ENCODE measurements around the gene CACNG4. TPM values are rescaled to one million over a fixed set of nuclear protein-coding genes. Genes with fewer than 3 reads are reported as not detected.
"Not testable (repeated sequence)": the region's sequence is repeated elsewhere in the genome, so short reads cannot be mapped to it uniquely, and the experiment has no call there.

Gene CACNG4
- total and polyA plus RNA-seq, 4 experiments from 2014 or later, result not detected

DNA sequence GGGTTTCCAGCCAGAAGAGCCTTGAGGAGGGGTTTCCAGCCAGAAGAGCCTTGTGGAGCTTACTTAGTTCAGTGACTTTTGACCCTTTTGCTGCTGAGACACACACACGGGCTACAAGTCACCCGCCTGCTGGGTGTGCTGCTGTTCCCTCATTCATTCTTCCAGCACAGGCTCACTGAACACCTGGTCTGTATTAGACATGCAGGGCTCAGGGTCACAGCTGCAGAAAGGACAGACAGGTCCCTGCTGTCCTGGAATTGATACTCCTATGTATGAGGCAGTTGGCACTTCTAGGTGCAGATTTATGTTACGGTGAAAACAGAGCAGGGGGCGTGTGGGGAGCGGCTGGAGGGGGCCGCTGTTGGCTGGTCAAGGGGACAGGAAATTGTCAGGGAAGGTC, 6.8 kb downstream of the CACNG4 start:
- Histone ChIP-seq H3K4me3 (ENCODE audit: low read length in 2 of 2) (no peak overlapping the region), H3K36me3 (ENCODE audit: insufficient read depth, low read length) (no peaks in the 10 kb centered on the region), H3K27me3 (ENCODE audit: insufficient read depth, low read length) (peaks cover 5% of the 10 kb centered on the region), H3K4me1 (ENCODE audit: insufficient read depth, low read length) (peaks cover 2% of the 10 kb centered on the region), H3K9me3 (ENCODE audit: control insufficient read depth in 1 of 2, low read length in 2 of 2) (no peaks in the 10 kb centered on the region), H3K27ac (ENCODE audit: low read depth, low read length) (no peak overlapping the region)
- Mint-ChIP-seq H3K9me3 (no peaks in the 10 kb centered on the region), H3K36me3 (no peaks in the 10 kb centered on the region), H3K4me1 (peaks cover under 1 to 15% (median 6%) of the 10 kb centered on the region in 4 donors), H3K27me3 (peaks cover 29 to 53% of the 10 kb centered on the region in 2 donors), H3K27ac (peak overlapping the region in 1 of 7 donors; percentile 60), H3K4me3 (no peak overlapping the region)
- no peak for DNase-seq
- CTCF ChIA-PET (ENCODE audit: partially characterized antibody), result no interaction called here
- POLR2A ChIA-PET (ENCODE audit: partially characterized antibody), result no interaction called here
- intact Hi-C loops (cut with micrococcal nuclease), result no loop called here

DNA sequence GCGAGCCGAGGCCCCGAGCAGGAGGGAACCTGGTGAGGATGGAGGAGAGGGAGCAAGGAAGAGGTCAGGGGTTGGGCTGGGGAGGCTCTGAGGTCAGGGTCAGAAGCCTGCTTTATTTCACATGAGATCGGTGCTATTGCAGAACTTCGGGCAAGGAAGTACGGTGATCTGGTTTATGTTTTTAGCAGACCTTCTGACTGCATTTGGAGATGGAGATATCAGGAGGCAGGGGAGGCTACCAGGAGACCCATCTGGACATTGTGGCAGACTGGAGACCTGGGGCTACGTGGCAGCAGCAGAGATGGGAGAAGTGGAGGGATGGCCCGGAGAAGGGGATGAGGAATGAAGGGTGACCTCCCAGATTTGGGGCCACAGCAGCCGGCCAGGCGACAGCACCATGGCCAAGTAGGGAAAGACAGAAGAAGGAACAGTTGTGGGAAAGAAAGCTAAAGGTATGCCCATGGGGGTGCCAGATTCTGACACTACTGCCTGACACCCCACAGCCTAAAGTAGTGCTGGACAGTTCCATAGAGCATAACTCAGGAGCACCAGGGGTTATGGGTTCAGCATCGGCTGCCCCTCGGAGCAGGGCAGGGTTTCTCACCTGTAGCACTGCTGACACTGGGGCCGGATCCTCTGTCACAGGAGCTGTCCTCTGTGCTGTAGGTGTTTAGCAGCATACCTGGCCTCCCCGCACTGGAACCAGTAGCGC, 7.4 kb downstream of the CACNG4 start:
- no peaks in the 10 kb centered on the region for H3K36me3 ChIP-seq (ENCODE audit: insufficient read depth, low read length)
- Mint-ChIP-seq H3K4me1 (peaks cover 0 to 8% (median under 1%) of the 10 kb centered on the region in 4 donors), H3K27me3 (peaks cover 27 to 51% of the 10 kb centered on the region in 2 donors), H3K36me3 (no peaks in the 10 kb centered on the region), H3K27ac (no peak overlapping the region), H3K9me3 (peaks cover 0 to under 1% (median 0%) of the 10 kb centered on the region in 8 donors), H3K4me3 (no peak overlapping the region)
- H3K4me3 ChIP-seq (ENCODE audit: low read length in 2 of 2), result no peak overlapping the region
- peaks cover 5% of the 10 kb centered on the region for H3K27me3 ChIP-seq (ENCODE audit: insufficient read depth, low read length)
- CTCF ChIA-PET (ENCODE audit: partially characterized antibody), result no interaction called here
- no peaks in the 10 kb centered on the region for H3K4me1 ChIP-seq (ENCODE audit: insufficient read depth, low read length)
- no peak for DNase-seq
- POLR2A ChIA-PET (ENCODE audit: partially characterized antibody), result no interaction called here
- no peak overlapping the region for H3K27ac ChIP-seq (ENCODE audit: low read depth, low read length)
- H3K9me3 ChIP-seq (ENCODE audit: control insufficient read depth in 1 of 2, low read length in 2 of 2), result no peaks in the 10 kb centered on the region
- intact Hi-C loops (cut with micrococcal nuclease), result no loop called here

DNA sequence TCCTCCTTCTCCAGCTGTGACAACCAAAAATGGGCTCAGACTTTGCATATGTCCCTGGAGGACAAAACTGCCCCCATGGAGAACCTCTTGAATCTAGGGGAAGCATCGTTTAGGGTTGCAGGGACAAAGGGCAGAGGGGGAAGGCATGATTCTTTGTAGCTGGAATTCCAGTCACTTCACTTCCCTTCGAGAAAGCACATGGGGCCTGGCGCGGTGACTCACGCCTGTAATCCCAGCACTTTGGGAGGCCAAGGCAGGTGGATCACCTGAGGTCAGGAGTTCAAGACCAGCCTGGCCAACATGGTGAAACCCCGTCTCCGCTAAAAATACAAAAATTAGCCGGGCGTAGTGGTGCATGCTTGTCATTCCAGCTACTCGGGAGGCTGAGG, 7.9 kb downstream of the CACNG4 start:
- H3K36me3 Mint-ChIP-seq; H3K27ac ChIP-seq (ENCODE audit: low read depth, low read length); H3K4me3 Mint-ChIP-seq; H3K27me3 ChIP-seq (ENCODE audit: insufficient read depth, low read length); H3K4me3 ChIP-seq (ENCODE audit: low read length in 2 of 2); DNase-seq; H3K4me1 Mint-ChIP-seq; H3K4me1 ChIP-seq (ENCODE audit: insufficient read depth, low read length); POLR2A ChIA-PET (ENCODE audit: partially characterized antibody); H3K27ac Mint-ChIP-seq; intact Hi-C loops (cut with micrococcal nuclease); H3K9me3 ChIP-seq (ENCODE audit: control insufficient read depth in 1 of 2, low read length in 2 of 2); CTCF ChIA-PET (ENCODE audit: partially characterized antibody); H3K36me3 ChIP-seq (ENCODE audit: insufficient read depth, low read length); H3K9me3 Mint-ChIP-seq: not testable (repeated sequence)
- peaks cover 26 to 52% of the 10 kb centered on the region in 2 donors for H3K27me3 Mint-ChIP-seq

DNA sequence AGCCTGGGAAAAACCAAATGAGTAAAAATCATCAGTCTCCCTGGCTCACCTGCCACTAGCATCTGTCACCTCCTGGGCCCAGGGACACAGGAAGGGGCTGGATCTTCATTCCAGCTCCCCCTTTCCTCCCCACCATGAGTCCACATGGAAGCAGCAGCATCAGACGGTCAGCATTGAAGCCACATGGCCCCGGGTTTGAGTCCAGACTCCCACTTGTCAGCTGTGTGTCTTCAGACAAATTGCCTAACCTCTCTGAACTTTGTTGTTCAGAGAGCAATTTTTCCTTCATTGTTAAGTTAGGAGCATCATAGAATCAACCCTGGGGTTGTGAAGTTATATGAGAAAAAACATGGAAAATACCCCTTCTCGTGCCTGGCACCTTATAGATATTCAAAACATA, 10.7 kb downstream of the CACNG4 start:
- no peaks in the 10 kb centered on the region for H3K36me3 Mint-ChIP-seq
- Histone ChIP-seq H3K9me3 (ENCODE audit: control insufficient read depth in 1 of 2, low read length in 2 of 2) (no peaks in the 10 kb centered on the region), H3K4me1 (ENCODE audit: insufficient read depth, low read length) (no peaks in the 10 kb centered on the region), H3K4me3 (ENCODE audit: low read length in 2 of 2) (no peak overlapping the region), H3K36me3 (ENCODE audit: insufficient read depth, low read length) (no peaks in the 10 kb centered on the region), H3K27ac (ENCODE audit: low read depth, low read length) (no peak overlapping the region), H3K27me3 (ENCODE audit: insufficient read depth, low read length) (no peaks in the 10 kb centered on the region)
- ChIA-PET POLR2A (ENCODE audit: partially characterized antibody) (no interaction called here), CTCF (ENCODE audit: partially characterized antibody) (no interaction called here)
- H3K4me1 Mint-ChIP-seq, result peaks cover 0 to 3% (median 0%) of the 10 kb centered on the region in 4 donors
- intact Hi-C loops (cut with micrococcal nuclease), result no loop called here
- H3K4me3 Mint-ChIP-seq, result no peak overlapping the region
- no peak overlapping the region for H3K27ac Mint-ChIP-seq
- peaks cover 0 to 2% (median 0%) of the 10 kb centered on the region in 8 donors for H3K9me3 Mint-ChIP-seq
- peaks cover 30 to 54% of the 10 kb centered on the region in 2 donors for H3K27me3 Mint-ChIP-seq
- DNase-seq, result no peak

DNA sequence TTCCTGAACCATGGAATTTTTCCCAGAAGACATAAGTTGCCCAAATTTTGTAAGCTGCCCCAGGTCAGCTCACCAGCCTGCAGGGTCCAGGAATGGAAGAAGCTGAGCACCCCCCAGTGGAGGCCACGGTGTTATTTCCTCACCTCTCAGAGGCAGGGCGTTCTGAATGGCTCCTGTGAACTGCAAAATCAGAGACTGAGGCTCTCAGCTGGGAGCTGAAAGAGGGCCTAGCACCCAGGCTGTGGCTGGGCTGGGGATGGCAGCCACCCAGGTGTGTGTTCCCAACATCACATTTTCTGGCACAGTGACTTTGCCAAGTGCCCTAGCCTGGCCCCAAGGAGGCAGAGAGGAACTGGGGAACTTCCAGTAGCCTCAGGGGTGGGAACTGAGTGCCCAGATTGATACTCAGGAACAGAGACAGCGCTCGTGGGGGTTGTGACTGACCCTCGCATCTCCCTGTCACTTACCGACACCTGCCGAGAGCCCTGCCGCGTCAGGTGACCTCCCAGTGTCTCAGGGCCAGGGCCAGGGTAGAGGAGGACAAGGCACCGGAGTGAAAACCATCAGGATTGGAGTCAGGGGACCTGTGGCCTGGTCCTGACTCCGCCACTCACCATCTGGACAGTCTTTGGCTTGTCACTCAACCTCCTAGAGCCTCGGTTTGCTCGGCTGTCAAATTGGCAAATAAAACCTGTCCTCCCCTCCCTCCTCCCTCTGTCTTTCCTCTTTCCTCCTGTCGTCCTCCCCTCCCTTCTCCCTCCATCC, 11.3 kb downstream of the CACNG4 start:
- no peaks in the 10 kb centered on the region for H3K27me3 ChIP-seq (ENCODE audit: insufficient read depth, low read length)
- H3K27ac Mint-ChIP-seq, result no peak overlapping the region
- ChIA-PET CTCF (ENCODE audit: partially characterized antibody) (no interaction called here), POLR2A (ENCODE audit: partially characterized antibody) (no interaction called here)
- H3K27ac ChIP-seq (ENCODE audit: low read depth, low read length), result no peak overlapping the region
- no peaks in the 10 kb centered on the region for H3K4me1 ChIP-seq (ENCODE audit: insufficient read depth, low read length)
- H3K27me3 Mint-ChIP-seq, result peaks cover 30 to 48% of the 10 kb centered on the region in 2 donors
- peaks cover 0 to 3% (median 0%) of the 10 kb centered on the region in 4 donors for H3K4me1 Mint-ChIP-seq
- H3K36me3 Mint-ChIP-seq, result no peaks in the 10 kb centered on the region
- H3K9me3 Mint-ChIP-seq, result peaks cover 0 to 2% (median 0%) of the 10 kb centered on the region in 8 donors
- no peaks in the 10 kb centered on the region for H3K36me3 ChIP-seq (ENCODE audit: insufficient read depth, low read length)
- DNase-seq, result no peak
- H3K9me3 ChIP-seq (ENCODE audit: control insufficient read depth in 1 of 2, low read length in 2 of 2), result no peaks in the 10 kb centered on the region
- H3K4me3 Mint-ChIP-seq, result no peak overlapping the region
- intact Hi-C loops (cut with micrococcal nuclease), result no loop called here
- no peak overlapping the region for H3K4me3 ChIP-seq (ENCODE audit: low read length in 2 of 2)

DNA sequence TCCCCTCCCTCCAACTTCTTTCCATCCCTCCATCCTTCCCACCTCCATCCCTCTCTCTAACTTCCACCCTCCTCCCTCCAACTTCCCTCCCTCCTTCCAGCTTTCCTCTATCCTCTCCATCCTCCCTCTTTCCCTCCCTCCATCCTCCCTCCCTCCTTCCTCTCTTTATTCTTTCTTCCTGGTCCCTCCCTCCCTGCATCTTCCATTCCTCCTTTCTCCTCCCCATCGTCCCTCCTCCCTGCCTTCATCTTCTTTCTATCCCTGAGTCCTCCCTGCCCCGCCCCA, 11.8 kb downstream of the CACNG4 start:
- Histone ChIP-seq H3K4me3 (ENCODE audit: low read length in 2 of 2) (no peak overlapping the region), H3K4me1 (ENCODE audit: insufficient read depth, low read length) (no peaks in the 10 kb centered on the region), H3K27me3 (ENCODE audit: insufficient read depth, low read length) (no peaks in the 10 kb centered on the region), H3K9me3 (ENCODE audit: control insufficient read depth in 1 of 2, low read length in 2 of 2) (no peaks in the 10 kb centered on the region), H3K36me3 (ENCODE audit: insufficient read depth, low read length) (no peaks in the 10 kb centered on the region), H3K27ac (ENCODE audit: low read depth, low read length) (no peak overlapping the region)
- POLR2A ChIA-PET (ENCODE audit: partially characterized antibody), result no interaction called here
- Mint-ChIP-seq H3K27me3 (peaks cover 31 to 51% of the 10 kb centered on the region in 2 donors), H3K36me3 (no peaks in the 10 kb centered on the region), H3K27ac (no peak overlapping the region), H3K4me3 (no peak overlapping the region), H3K9me3 (peaks cover 0 to 2% (median 0%) of the 10 kb centered on the region in 8 donors), H3K4me1 (peaks cover 0 to 3% (median 0%) of the 10 kb centered on the region in 4 donors)
- CTCF ChIA-PET (ENCODE audit: partially characterized antibody), result no interaction called here
- intact Hi-C loops (cut with micrococcal nuclease), result no loop called here
- no peak for DNase-seq

DNA sequence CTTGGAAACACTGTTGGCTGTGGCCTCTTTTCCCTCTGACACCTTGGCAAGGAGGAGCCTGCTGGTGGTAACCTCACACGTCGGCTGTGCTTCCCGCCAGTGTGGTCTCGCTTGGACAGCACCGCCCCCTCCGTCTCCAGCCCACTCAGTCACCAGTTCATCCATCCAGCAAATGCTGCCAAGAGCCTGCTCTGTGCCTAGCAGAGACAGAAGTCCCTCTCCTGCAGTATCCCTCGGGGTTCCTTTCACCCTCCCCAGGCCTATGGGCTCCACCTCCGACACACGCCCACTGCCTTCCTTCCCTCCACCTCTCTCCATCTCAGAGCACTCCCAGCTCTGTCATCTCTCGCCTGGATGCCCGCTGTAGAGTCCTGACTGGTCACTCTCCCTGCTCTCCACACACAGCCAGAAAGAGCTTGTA, 12.3 kb downstream of the CACNG4 start:
- POLR2A ChIA-PET (ENCODE audit: partially characterized antibody), result no interaction called here
- peaks cover 26 to 47% of the 10 kb centered on the region in 2 donors for H3K27me3 Mint-ChIP-seq
- CTCF ChIA-PET (ENCODE audit: partially characterized antibody), result no interaction called here

More for the DNA sequence above, 12.3 kb downstream of the CACNG4 start:
- Histone ChIP-seq H3K27ac (ENCODE audit: low read depth, low read length) (no peak overlapping the region), H3K4me1 (ENCODE audit: insufficient read depth, low read length) (no peaks in the 10 kb centered on the region), H3K36me3 (ENCODE audit: insufficient read depth, low read length) (no peaks in the 10 kb centered on the region), H3K27me3 (ENCODE audit: insufficient read depth, low read length) (no peaks in the 10 kb centered on the region), H3K4me3 (ENCODE audit: low read length in 2 of 2) (no peak overlapping the region), H3K9me3 (ENCODE audit: control insufficient read depth in 1 of 2, low read length in 2 of 2) (no peaks in the 10 kb centered on the region)
- Mint-ChIP-seq H3K9me3 (peaks cover 0 to 2% (median 0%) of the 10 kb centered on the region in 8 donors), H3K36me3 (no peaks in the 10 kb centered on the region), H3K4me1 (peaks cover 0 to 3% (median 0%) of the 10 kb centered on the region in 4 donors), H3K27ac (no peak overlapping the region), H3K4me3 (no peak overlapping the region)
- DNase-seq, result no peak
- intact Hi-C loops (cut with micrococcal nuclease), result no loop called here

Data from CD4-positive, alpha-beta memory T cell (primary cell).